ENCODE measurements around the gene ZNF785.
A peak's percentile ranks its signal among the peaks of the same experiment; 100 is the strongest.
"Not testable (repeated sequence)": the region's sequence is repeated elsewhere in the genome, so short reads cannot be mapped to it uniquely, and the experiment has no call there.

Gene ZNF785

GRCh38 chr16:30601966-30602365 lies 16.5 kb upstream of the ZNF785 start:
- no peak for DNase-seq

GRCh38 chr16:30600929-30601328 lies 15.4 kb upstream of the ZNF785 start:
- DNase-seq, result no peak

- DNase-seq, result no peak
Observed at GRCh38 chr16:30600215-30600614, 14.7 kb upstream of the ZNF785 start.

GRCh38 chr16:30592871-30593270 lies 7.4 kb upstream of the ZNF785 start:
- DNase-seq, result no peak

GRCh38 chr16:30590869-30591268 lies 5.4 kb upstream of the ZNF785 start:
- not testable (repeated sequence) for DNase-seq

GRCh38 chr16:30589582-30589981 lies 4.1 kb upstream of the ZNF785 start:
- DNase-seq, result not testable (repeated sequence)

- DNase-seq, result no peak
Observed at GRCh38 chr16:30588651-30589050, 3.2 kb upstream of the ZNF785 start.

- DNase-seq, result no peak
Observed at GRCh38 chr16:30585022-30585399, 486 bp downstream of the ZNF785 start.

GRCh38 chr16:30582611-30583340 lies 2.7 kb downstream of the ZNF785 start:
- DNase-seq, result no peak

- DNase-seq, result no peak
Observed at GRCh38 chr16:30581457-30581856, 4.0 kb downstream of the ZNF785 start.

- DNase-seq, result no peak
Observed at GRCh38 chr16:30574678-30575077, 10.8 kb downstream of the ZNF785 start.

- peak; percentile 95 for DNase-seq
Observed at GRCh38 chr16:30571445-30572322, 13.8 kb downstream of the ZNF785 start, which contains the start of gene ZNF688. Gene ZNF688, minus strand, starts transcription at chr16:30571714. Its CDS starts 85 bp downstream, at chr16:30571629.

- no peak for DNase-seq
Observed at GRCh38 chr16:30570636-30571444, 14.7 kb downstream of the ZNF785 start.

- DNase-seq, result no peak
Observed at GRCh38 chr16:30569746-30570635, 15.5 kb downstream of the ZNF785 start.

- DNase-seq, result no peak
Observed at GRCh38 chr16:30569281-30569680, 16.2 kb downstream of the ZNF785 start.

- peak; percentile 60 for DNase-seq
Observed at GRCh38 chr16:30567991-30568638, 17.4 kb downstream of the ZNF785 start.

- DNase-seq, result peak; percentile 82
Observed at GRCh38 chr16:30567160-30567990, 18.1 kb downstream of the ZNF785 start.

- no peak for DNase-seq
Observed at GRCh38 chr16:30566531-30566930, 19.0 kb downstream of the ZNF785 start.

GRCh38 chr16:30565984-30566383 lies 19.5 kb downstream of the ZNF785 start:
- DNase-seq, result no peak

- DNase-seq, result no peak
Observed at GRCh38 chr16:30565526-30565925, 20.0 kb downstream of the ZNF785 start.

- DNase-seq, result no peak
Observed at GRCh38 chr16:30562021-30562420, 23.5 kb downstream of the ZNF785 start.
